Measurements from ENCODE around the gene OSBPL2.

- TF ChIP-seq, protein P1, sequence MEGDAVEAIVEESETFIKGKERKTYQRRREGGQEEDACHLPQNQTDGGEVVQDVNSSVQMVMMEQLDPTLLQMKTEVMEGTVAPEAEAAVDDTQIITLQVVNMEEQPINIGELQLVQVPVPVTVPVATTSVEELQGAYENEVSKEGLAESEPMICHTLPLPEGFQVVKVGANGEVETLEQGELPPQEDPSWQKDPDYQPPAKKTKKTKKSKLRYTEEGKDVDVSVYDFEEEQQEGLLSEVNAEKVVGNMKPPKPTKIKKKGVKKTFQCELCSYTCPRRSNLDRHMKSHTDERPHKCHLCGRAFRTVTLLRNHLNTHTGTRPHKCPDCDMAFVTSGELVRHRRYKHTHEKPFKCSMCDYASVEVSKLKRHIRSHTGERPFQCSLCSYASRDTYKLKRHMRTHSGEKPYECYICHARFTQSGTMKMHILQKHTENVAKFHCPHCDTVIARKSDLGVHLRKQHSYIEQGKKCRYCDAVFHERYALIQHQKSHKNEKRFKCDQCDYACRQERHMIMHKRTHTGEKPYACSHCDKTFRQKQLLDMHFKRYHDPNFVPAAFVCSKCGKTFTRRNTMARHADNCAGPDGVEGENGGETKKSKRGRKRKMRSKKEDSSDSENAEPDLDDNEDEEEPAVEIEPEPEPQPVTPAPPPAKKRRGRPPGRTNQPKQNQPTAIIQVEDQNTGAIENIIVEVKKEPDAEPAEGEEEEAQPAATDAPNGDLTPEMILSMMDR (optimal IDR thresholded peaks at IDR 0.05 in 1 of 3, IDR thresholded peaks at IDR 0.05 in 1 of 3, conservative IDR thresholded peaks at IDR 0.05 in 1 of 3; ENCODE audit: extremely low read depth in 1 of 3, insufficient read depth in 2 of 3, low read length in 3 of 3), result peak in 1 of 3 experiments; percentile 38
- no peak for TF ChIP-seq EZH2 (IDR thresholded peaks at IDR 0.05; ENCODE audit: low read length)
Measured at GRCh38 chr20:62330576-62331317, 92.4 kb downstream of the OSBPL2 start.

Measured in keratinocyte (primary cell).